Vagina (tissue), 2 donors: ENCODE results near the gene RASA2.

Source experiments
- CTCF ChIP-seq, 3 experiments: fragments of 450-650 bp in 2 of 3; fragments of 200-600 bp in 1 of 3; sonication (generic) in 1 of 3; IDR thresholded peaks; one replicate each; pipeline ENCODE4 v1.5.1; 2017 to 2019; ENCODE audit warnings: antibody characterized with exemption in 3 of 3, mild to moderate bottlenecking in 2 of 3, moderate library complexity in 2 of 3
- POLR2A ChIP-seq, 2 donors: fragments of 450-650 bp; IDR thresholded peaks; one replicate each; pipeline ENCODE4 v1.6.1; 2017; ENCODE audit warnings: antibody characterized with exemption in 2 of 2, mild to moderate bottlenecking in 2 of 2, moderate library complexity in 2 of 2
- POLR2AphosphoS5 ChIP-seq, 2 donors: sonication (generic); formaldehyde crosslinking; IDR thresholded peaks; one replicate each; pipeline ENCODE4 v1.9.0; 2017; ENCODE audit warnings: antibody characterized with exemption in 2 of 2, mild to moderate bottlenecking in 2 of 2, low read depth in 1 of 2; ENCODE audit not compliant: insufficient read depth in 1 of 2

- TF ChIP-seq CTCF (IDR thresholded peaks at IDR 0.05) (no peak), POLR2AphosphoS5 (IDR thresholded peaks at IDR 0.05; ENCODE audit: insufficient read depth in 1 of 2, low read depth in 1 of 2) (no peak), POLR2A (IDR thresholded peaks at IDR 0.05) (no peak)
These were observed 39.0 kb downstream of the RASA2 start for GRCh38 chr3:141525814-141526213.
